Amygdala (tissue), 56 donors: ENCODE measurements around the gene CRAMP1.
"Not testable (repeated sequence)": the region's sequence is repeated elsewhere in the genome, so short reads cannot be mapped to it uniquely, and the experiment has no call there.

ENCODE experiments used
- DNase-seq, 56 donors: peaks; one replicate each; lab custom pipeline; 2025; lab: John Stamatoyannopoulos, UW

The CRAMP1 gene

GRCh38 chr16:1612320-1613111 is at the start of gene CRAMP1:
CRAMP1 (plus strand) TSS chr16:1612360; CDS start chr16:1614640, 2,280 bp downstream.
- peak in 3 of 56 donors; percentile 25 to 36 (median 28) for DNase-seq

DNA sequence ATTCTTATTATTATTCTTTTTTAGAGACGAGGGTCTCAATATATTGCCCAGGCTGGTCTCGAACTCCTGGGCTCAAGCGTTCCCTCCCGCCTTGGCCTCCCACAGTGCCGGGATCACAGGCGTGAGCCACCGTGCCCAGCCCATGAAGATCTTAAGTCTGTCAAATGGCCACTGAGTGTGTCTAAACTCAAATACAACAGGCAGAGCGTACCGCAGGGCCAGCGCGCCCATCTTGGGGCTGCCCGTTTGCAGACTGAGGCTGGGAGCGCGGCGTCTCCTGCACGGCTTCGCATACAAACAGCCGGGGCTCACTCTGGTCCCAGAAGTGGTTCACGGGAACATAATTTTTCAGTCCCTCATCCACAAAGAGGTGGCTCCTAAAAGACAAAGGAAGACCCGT is 48.4 kb upstream of the CRAMP1 start:
- no peak for DNase-seq

DNA sequence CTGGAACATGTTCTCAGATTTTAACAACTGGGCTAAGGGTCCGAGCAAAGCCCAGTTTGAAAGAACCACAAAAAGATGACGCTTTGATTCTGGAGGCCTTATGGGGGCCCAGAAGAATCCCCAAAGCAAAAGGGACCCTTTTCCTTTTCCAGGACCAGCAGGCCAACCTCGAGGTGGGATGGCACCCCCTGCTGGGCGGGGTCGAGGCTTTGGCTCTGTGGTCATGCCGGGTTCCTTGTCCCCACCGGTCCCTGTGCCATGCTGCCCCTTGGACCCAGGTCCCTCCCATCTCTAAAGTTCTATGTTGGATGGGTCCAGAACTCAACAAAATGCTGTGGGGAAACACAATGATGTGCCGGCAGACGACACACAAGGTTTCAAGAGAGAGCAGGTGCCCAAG is 47.8 kb upstream of the CRAMP1 start:
- peak in 1 of 56 donors; percentile 8 for DNase-seq

DNA sequence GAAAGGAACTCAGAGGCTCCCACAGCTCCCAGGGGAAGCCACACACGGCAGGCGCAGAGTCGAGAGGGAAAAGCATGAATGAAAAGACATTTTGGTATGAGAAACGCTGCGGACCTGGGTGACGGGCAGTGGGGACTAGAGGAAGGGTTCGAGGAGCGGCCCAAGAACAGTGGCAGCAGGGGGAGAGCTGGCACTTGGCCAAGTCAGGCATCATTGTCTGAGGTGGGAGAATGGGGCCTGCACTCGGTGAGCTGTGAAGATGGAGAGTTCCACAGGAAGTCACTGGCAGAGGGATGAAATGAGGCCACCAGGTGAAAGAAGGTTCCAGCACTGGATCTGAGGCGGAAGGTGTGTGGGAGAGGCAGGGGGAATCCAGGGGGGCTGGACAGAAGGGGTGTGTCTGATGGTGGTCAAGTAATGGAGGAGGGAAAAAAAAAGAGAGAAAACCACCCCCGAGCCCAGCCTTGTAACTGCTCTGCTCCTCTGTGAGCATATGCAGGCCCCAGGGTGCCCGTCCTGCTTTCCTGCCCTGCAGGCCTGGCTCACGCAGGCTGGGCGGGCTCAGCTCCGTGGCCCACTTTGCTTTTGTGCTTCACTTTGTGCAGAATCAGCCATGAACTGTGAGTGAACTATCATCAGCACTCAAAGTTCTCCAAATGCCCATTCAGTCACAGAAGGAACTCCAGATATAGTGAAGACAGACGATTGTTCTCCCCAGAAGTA is 46.9 kb upstream of the CRAMP1 start:
- DNase-seq, result no peak

- DNase-seq, result no peak
Measured at GRCh38 chr16:1567988-1568387, 44.2 kb upstream of the CRAMP1 start.

DNA sequence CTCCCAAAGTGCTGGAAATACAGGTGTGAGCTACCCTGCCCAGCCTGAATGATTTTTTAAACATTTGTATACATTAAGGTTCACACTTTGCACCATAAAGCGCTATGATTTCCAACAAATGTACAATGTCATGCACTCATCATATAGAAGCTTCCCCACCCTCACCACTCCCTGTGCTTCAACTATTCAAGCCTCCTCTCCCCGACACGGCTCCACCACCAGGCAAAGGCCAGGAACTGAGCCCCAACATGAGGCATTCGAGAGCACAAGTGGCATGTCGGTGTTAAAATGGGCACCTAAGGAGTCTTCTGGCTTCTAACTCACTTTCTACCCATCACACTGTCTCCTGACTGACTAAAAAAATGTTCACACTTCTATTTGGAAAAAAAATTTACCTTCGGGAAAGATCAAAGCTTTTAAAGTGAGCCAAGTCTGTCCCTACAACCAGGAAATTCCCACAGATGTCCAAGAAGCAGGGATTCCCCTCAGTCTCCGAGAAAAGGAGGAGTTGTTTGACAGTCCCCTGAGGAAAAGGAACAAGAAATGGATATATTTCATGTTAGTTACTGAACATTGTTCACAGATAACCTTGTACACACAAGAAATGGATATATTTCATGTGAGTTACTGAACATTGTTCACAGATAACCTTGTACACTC is 41.0 kb upstream of the CRAMP1 start:
- no peak for DNase-seq

DNA sequence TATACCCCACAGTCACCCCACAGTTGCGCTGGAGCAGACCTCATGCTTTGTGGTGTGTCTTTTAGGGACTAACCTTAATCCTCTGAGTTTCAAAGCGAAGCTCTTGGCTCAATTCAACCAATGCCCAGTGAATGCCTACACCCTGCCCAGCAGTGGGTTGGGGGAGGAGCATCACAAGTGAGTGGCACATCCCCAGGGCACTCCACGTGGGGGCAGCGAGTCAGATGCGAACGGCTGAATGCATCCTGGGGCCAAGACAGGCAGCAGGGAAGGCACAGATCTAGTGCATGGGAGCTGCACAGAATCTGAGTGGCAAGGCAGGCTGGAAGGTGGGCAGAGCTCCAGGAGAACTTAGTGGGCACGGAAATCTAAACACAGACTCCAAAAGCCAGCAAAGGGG is 39.5 kb upstream of the CRAMP1 start:
- DNase-seq, result no peak

DNA sequence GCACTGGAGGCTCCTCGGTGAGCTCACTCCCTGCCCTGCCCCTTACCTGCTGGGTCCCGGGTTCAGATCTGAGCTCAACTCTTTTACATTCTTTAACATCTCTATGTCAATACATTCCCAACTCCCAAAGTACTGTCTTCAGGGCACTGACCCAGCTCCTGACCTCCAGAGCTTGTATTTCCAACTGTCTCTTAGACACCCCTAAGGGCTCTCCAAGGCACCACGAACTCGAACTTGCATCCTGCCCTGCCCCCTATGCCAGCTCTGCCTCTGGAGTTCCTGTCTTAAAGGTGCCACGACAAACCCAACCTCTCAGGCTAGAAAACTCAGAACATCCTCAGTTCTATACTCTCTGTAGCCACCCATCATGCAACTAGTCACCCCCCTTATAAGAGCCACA is 38.9 kb upstream of the CRAMP1 start:
- no peak for DNase-seq

DNA sequence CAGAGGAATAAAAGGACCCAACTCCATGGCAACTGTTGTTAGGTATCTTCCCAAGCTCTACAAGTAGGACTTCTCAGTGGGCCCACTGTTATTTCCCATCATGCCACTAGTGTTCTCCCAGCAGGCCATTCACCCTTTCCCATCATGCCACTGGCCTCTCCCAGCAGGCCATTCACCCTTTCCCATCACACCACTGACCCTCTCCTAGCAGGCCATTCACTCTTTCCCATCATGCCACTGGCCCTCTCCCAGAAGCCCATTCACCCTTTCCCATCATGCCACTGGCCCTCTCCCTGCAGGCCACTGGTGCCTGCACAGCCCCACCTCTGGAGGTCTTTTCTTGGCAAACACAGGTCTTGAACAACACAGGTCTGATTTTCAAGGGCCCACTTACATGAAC is 36.6 kb upstream of the CRAMP1 start:
- no peak for DNase-seq

- no peak for DNase-seq
Measured at GRCh38 chr16:1579214-1579613, 32.9 kb upstream of the CRAMP1 start.

- DNase-seq, result no peak
Measured at GRCh38 chr16:1580256-1580655, 31.9 kb upstream of the CRAMP1 start.

GRCh38 chr16:1580956-1581355 is 31.2 kb upstream of the CRAMP1 start:
- DNase-seq, result no peak

GRCh38 chr16:1581804-1582203 is 30.4 kb upstream of the CRAMP1 start:
- no peak for DNase-seq

DNA sequence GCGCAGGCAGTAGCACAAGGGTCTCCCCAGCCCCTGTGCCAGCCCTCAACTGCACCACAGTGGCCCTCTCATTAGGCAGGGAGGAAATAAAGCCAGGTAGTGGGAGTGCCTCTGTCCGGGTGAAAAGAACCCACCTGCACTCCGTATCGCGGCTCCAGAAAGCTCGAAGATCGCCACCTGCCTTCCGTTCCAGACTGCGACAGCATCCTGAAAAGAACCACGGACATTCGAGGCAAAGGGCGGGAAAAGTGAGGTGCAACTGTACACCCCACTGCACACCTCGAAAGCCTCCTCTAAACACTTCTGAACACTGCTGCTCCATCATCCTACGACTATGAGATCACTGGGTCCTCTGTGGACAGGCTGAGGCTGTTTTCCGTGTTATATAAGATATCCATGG is 29.0 kb upstream of the CRAMP1 start:
- DNase-seq, result no peak

DNA sequence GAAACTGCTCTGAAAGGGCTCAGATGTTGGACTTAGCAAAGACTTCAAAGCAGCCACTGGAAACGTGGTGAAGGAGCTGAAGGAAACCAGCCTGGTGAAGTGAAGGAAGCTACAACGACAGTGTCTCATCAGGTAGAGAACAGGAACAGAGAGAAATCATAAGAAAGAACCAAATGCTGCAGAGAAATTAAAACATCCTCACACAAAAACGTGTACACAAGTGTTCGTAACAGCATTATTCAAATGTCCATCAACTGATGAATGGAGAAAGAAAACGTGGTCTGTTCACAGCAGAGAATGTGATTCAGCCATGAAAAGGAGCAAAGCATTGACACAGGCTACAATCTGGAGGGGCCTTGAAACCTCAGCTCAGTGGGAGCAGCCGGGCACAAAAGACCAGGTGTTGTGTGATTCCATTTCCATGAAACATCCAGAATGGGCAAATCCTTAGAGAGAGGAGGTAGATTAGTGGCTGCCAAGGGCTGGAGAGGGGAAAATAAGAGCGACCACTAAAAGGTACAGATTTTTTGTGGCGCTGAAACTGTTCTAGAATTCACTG is 27.2 kb upstream of the CRAMP1 start:
- DNase-seq, result no peak

DNA sequence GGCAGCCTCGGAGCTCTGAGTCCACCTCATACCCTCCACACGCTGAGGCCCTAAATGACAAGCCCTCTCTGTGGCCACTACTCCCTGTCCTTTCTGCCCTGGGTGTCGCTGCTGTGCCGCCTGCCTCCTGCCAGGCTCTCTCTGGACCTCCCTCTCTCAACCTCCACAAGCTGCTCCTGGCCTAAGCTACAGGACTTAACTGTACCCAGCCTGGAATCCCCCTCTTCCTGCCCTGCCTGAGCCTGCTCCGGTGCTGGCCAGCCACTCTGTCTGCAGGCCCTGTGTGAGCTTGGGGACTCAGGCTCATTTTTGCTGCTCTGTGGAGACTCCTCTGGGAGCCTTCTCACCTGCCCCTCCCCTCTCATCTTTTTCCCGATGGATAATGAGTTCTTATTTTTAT is 21.8 kb upstream of the CRAMP1 start:
- no peak for DNase-seq

- peak in 1 of 56 donors; percentile 2 for DNase-seq
Measured at GRCh38 chr16:1590930-1591705, 21.0 kb upstream of the CRAMP1 start.

DNA sequence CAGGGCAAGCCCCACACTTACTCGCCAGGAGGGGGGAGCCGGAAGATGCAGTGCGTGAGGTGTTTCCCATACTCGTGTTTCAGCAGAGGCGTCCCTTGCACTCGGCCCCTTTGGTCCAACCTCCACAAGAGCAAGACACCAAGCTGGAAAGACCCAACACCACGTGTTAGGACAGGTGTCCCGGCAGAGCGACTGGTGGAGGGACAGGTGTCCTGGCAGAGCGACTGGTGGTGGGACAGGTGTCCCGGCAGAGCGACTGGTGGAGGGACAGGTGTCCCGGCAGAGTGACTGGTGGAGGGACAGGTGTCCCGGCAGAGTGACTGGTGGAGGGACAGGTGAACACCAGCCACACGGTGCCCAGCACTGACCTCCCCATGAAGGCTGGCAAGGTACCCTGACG is 19.7 kb upstream of the CRAMP1 start:
- no peak for DNase-seq

DNA sequence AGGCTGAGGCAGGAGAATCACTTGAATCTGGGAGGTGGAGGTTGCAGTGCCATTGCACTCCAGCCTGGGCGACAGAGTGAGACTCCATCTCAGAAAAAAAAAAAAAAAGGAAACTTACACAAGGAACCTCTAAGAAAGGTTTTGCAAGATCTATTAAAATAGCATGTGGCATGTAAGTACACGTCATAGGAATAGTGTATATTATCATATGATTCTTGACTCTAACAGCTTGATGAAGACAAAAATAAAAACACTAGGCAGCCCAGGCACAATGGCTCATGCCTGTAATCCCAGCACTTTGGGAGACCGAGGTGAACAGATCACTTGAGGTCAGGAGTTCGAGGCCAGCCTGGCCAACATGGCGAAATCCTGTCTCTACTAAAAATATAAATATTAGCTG is 16.6 kb upstream of the CRAMP1 start:
- DNase-seq, result not testable (repeated sequence)

DNA sequence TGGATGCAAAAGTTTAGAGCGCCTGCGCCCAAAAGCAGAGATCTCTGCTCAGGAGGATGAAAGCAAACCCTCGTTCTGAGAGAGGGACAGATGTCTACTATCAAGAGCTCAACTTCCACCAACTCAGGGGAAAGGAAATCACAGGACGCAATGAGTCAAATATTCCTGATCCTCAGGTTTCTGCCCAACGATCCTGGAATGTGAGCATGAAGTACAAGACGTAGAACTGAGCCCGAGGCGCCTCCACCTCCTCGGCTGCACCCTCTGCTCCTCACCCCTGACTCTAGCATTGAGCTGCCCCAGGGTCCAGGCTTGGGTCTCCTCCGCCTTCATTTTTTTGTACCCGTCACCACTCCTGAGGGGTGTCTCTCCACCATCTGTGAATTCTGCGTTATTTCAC is 15.6 kb upstream of the CRAMP1 start:
- no peak for DNase-seq
